NT2/D1 (cell line): ENCODE measurements around the gene TAF11.

Source experiments
- DNase-seq: peaks from one replicate; pipeline ENCODE4 v3.0.0-alpha.2; 2011; ENCODE audit warnings: low read depth, low spot score
- H3K27me3 ChIP-seq: 2 replicates; pipeline ENCODE4 v1.6.0; 2011; ENCODE audit warnings: mild to moderate bottlenecking; ENCODE audit not compliant: insufficient read length, insufficient read depth
- H3K36me3 ChIP-seq: 2 replicates; pipeline ENCODE4 v1.6.1; 2011; ENCODE audit warnings: mild to moderate bottlenecking, low read length, mixed read lengths; ENCODE audit not compliant: insufficient read depth, insufficient read length
- H3K4me1 ChIP-seq: 2 replicates; pipeline ENCODE4 v1.5.1; 2011; ENCODE audit not compliant: insufficient read depth, insufficient read length
- H3K4me3 ChIP-seq: 2 replicates; pipeline ENCODE4 v1.5.1; 2011; ENCODE audit warnings: low read depth; ENCODE audit not compliant: insufficient read length
- H3K9ac ChIP-seq: 2 replicates; pipeline ENCODE4 v1.6.0; 2011; ENCODE audit warnings: low read depth; ENCODE audit not compliant: insufficient read length
- H3K9me3 ChIP-seq: 2 replicates; pipeline ENCODE4 v1.5.1; 2011; ENCODE audit warnings: mild to moderate bottlenecking, low read length; ENCODE audit not compliant: insufficient read depth
- SUZ12 ChIP-seq: IDR thresholded peaks from 2 replicates; pipeline ENCODE4 v1.6.1; 2011; ENCODE audit not compliant: insufficient read length, insufficient read depth; ENCODE audit errors: extremely low read depth
- YY1 ChIP-seq: IDR thresholded peaks from 2 replicates; pipeline ENCODE4 v1.6.1; 2011; ENCODE audit not compliant: insufficient read length, insufficient read depth
- ZNF274 ChIP-seq: IDR thresholded peaks from 2 replicates; pipeline ENCODE4 v1.6.1; 2011; ENCODE audit warnings: mild to moderate bottlenecking, low read depth, low read length

Gene TAF11

GRCh38 chr6:34839666-34840352 lies 48.0 kb downstream of the TAF11 start:
- DNase-seq: no peak
- H3K9me3 ChIP-seq: no peaks in the 10 kb centered on the region
- no peak overlapping the region for H3K9ac ChIP-seq
- H3K36me3 ChIP-seq: peaks cover 13% of the 10 kb centered on the region
- H3K27me3 ChIP-seq: no peaks in the 10 kb centered on the region
- TF ChIP-seq SUZ12 (no peak), ZNF274 (no peak), YY1 (no peak)
- H3K4me1 ChIP-seq: no peaks in the 10 kb centered on the region
- no peak overlapping the region for H3K4me3 ChIP-seq

- Histone ChIP-seq H3K9me3 (no peaks in the 10 kb centered on the region), H3K9ac (no peak overlapping the region), H3K36me3 (peaks cover 13% of the 10 kb centered on the region), H3K27me3 (no peaks in the 10 kb centered on the region), H3K4me3 (no peak overlapping the region), H3K4me1 (no peaks in the 10 kb centered on the region)
- DNase-seq: no peak
- TF ChIP-seq ZNF274: no peak
- no peak for TF ChIP-seq YY1
- TF ChIP-seq SUZ12: no peak
Observed at GRCh38 chr6:34837528-34837927, 50.3 kb downstream of the TAF11 start.

- H3K9ac ChIP-seq: no peak overlapping the region
- no peak for DNase-seq
- H3K9me3 ChIP-seq: no peaks in the 10 kb centered on the region
- no peaks in the 10 kb centered on the region for H3K27me3 ChIP-seq
- peaks cover 13% of the 10 kb centered on the region for H3K36me3 ChIP-seq
- H3K4me1 ChIP-seq: no peaks in the 10 kb centered on the region
- no peak for TF ChIP-seq ZNF274
- TF ChIP-seq SUZ12: no peak
- no peak for TF ChIP-seq YY1
- no peak overlapping the region for H3K4me3 ChIP-seq
Observed at GRCh38 chr6:34836451-34836850, 51.4 kb downstream of the TAF11 start.

GRCh38 chr6:34836008-34836407 lies 51.8 kb downstream of the TAF11 start:
- no peak overlapping the region for H3K9ac ChIP-seq

GRCh38 chr6:34834789-34835518 lies 52.9 kb downstream of the TAF11 start:
- Histone ChIP-seq H3K9me3 (no peaks in the 10 kb centered on the region), H3K4me3 (no peak overlapping the region), H3K27me3 (no peaks in the 10 kb centered on the region), H3K9ac (no peak overlapping the region), H3K4me1 (no peaks in the 10 kb centered on the region), H3K36me3 (peaks cover 13% of the 10 kb centered on the region)
- TF ChIP-seq SUZ12 (no peak), YY1 (no peak), ZNF274 (no peak)
- DNase-seq: no peak

More at GRCh38 chr6:34836008-34836407, 51.8 kb downstream of the TAF11 start:
- DNase-seq: no peak
- no peaks in the 10 kb centered on the region for H3K27me3 ChIP-seq
- no peaks in the 10 kb centered on the region for H3K9me3 ChIP-seq
- H3K36me3 ChIP-seq: peaks cover 13% of the 10 kb centered on the region
- no peak for TF ChIP-seq SUZ12
- no peak for TF ChIP-seq ZNF274
- no peak for TF ChIP-seq YY1
- H3K4me3 ChIP-seq: no peak overlapping the region
- H3K4me1 ChIP-seq: no peaks in the 10 kb centered on the region

GRCh38 chr6:34832942-34833341 lies 54.9 kb downstream of the TAF11 start:
- TF ChIP-seq YY1 (no peak), ZNF274 (no peak)
- no peak overlapping the region for H3K9ac ChIP-seq
- H3K36me3 ChIP-seq: peaks cover 13% of the 10 kb centered on the region
- no peak for DNase-seq
- no peaks in the 10 kb centered on the region for H3K9me3 ChIP-seq
- no peaks in the 10 kb centered on the region for H3K27me3 ChIP-seq
- H3K4me1 ChIP-seq: no peaks in the 10 kb centered on the region
- no peak overlapping the region for H3K4me3 ChIP-seq

GRCh38 chr6:34829137-34829536 lies 58.7 kb downstream of the TAF11 start:
- no peak for DNase-seq
- Histone ChIP-seq H3K4me3 (no peak overlapping the region), H3K27me3 (no peaks in the 10 kb centered on the region), H3K9me3 (no peaks in the 10 kb centered on the region), H3K4me1 (no peaks in the 10 kb centered on the region), H3K36me3 (peaks cover 3% of the 10 kb centered on the region), H3K9ac (no peak overlapping the region)
- TF ChIP-seq SUZ12 (no peak), ZNF274 (no peak), YY1 (no peak)
